G401 (cell line): ENCODE results near the gene POP7. TPM values are rescaled to one million over a fixed set of nuclear protein-coding genes. Genes with fewer than 3 reads are reported as not detected.
"Not testable (repeated sequence)": the region's sequence is repeated elsewhere in the genome, so short reads cannot be mapped to it uniquely, and the experiment has no call there.

Experiments
- DNase-seq: peaks from one replicate; pipeline ENCODE4 v3.0.0-alpha.2; 2015; ENCODE audit warnings: low spot score
- in situ Hi-C: cut with HindIII; loops from 2 replicates; pipeline ENCODE4 v1.10.0; 2016; ENCODE audit warnings: low sequenced_read_pairs, mixed read lengths
- total RNA-seq: library from RNA; depleted of rRNA; stranded (reverse); fragments of >200 nt; shearing (Covaris generic); gene quantifications from 2 replicates; pipeline ENCODE4 v1.2.3, GENCODE V29; 2014; rRNA removed

POP7 gene
- total RNA-seq = 116 and 136 TPM in 2 replicates

DNA sequence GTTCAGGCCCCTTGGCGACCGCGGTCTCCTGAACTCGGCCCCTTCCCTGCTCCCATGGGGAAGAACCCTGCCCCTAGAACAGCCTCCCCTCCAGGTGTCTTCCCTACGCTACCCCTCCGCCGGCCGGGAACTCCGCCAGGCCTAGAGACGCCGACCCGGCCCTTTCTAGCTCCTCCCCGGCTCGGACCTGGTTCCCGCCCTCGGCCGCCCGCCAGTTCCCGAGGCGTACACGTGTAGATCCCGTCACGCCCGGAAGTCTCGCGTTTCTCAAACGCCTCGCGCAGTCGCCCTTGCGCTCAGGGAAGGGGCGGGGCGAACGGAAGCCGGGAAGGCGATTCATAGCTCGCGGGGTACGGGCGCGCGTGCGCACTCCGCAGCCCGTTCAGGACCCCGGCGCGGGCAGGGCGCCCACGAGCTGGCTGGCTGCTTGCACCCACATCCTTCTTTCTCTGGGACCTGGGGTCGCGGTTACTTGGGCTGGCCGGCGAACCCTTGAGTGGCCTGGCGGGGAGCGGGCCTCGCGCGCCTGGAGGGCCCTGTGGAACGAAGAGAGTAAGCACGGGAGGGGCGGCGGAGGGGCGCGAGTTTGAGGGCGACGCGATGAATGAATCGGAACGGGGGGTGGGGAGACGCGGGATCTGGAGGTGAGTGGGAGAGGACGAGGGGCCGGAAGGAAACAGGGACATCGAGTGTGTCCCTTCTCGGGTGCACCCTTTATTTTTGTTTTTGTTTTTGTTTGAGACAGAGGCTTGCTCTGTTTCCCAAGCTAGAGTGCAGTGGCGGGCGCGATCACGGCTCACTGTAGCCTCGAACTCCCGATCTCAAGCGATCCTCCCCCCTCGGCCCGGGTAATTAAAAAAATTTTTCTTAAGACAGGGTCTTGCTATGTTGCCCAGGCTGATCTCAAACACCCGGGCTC lies at the start of gene POP7:
Gene POP7, plus strand, starts transcription at position 369 of the 919 bp plus-strand sequence. CDS start 710 bp downstream, outside the sequence.
- peak; percentile 95 for DNase-seq
- in situ Hi-C loops = no loop called here

DNA sequence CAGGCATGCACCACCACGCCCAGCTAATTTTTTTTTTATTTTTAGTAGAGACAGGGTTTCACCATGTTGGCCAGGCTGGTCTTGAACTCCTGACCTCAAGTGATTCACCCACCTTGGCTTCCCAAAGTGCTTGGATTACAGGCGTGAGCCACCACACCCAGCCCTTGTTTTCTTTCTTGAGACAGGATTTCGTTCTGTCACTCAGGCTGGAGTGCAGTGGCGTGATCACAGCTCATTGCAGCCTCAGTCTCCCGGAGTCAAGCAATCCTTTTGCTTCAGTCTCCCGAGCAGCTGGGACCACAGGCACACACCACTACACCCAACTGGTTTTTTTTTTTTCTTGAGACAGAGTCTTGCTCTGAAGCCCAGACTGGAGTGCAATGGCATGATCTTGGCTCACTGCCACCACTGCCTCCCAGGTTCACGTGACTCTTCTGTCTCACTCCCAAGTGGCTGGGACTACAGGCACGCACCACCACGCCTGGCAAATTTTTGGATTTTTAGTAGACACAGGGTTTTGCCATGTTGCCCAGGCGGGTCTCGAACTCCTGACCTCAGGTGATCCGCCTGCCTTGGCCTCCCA lies 43.6 kb upstream of the POP7 start:
- in situ Hi-C loops, DNase-seq: not testable (repeated sequence)

DNA sequence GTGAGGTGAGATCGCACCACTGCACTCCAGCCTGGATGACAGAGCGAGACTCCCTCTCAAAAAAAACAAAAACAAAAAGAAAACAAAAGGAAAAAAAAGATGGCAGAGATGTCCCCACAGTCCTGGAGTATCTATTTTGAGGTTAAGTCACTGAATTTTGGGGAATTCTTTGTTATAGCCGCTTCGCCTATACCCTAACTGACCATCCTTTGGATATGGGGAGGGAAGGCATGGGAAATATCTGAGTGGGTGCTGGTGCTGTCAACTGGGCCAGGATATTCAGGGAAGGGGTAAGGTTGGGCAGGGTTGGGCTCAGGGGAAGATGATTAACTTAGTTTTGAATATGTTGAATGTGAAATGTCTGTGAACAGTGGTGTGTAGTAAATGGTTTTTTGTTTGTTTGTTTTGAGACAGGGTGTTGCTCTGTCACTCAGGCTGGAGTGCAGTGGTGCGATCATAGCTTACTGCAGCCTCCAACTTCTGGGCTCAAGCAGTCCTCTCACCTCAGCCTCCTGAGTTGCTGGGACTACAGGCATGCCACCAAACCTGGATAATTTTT lies 40.7 kb upstream of the POP7 start:
- no peak for DNase-seq
- in situ Hi-C loops = no loop called here

DNA sequence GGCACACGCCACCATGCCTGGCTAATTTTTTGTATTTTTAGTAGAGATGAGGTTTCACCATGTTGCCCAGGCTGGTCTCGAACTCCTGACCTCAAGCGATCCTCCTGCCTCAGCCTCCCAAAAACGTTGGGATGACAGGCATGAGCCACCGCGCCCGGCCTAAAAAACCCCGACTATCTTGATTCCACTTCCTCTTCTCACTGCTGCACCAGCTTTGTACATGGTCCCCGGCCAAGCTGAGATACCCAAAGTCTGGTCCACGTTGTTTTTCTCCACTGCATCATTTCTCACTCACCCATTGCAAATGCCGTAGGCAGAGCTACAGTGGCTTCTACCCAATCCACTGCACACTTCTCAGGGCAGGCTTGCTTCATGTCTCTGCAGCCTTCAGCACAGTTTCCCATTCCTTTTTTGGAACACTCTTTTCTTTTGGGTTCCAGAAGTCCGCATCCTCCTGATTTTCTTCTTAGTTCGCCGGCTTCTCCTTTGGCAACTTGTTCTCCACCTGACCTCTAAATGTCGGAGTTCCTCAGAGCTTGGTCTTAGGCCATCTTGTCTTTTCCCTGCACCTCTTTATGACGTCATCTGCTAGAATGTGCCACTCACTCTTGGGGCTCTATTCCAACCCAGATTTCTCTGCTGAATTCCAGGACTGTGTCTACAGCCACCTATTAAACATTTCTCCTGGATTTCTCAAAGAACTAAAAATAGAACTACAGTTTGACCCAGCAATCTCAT lies 38.4 kb upstream of the POP7 start:
- in situ Hi-C loops = no loop called here
- no peak for DNase-seq

DNA sequence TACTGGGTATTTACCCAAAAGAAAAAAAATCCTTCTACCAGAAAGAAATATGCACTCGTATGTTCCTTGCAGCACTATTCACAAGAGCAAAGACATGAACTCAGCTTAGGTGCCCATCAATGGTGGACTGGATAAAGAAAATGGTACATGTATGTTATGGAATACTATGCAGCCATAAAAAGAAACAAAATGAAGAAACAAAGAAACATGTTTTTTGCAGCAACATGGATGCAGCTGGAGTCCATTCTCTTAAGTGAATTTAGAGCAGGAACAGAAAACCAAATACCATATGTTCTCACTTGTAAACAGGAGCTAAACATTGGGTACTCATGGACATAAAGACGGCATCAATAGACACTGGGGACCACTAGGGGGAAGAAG lies 37.9 kb upstream of the POP7 start:
- in situ Hi-C loops = no loop called here
- DNase-seq = no peak

DNA sequence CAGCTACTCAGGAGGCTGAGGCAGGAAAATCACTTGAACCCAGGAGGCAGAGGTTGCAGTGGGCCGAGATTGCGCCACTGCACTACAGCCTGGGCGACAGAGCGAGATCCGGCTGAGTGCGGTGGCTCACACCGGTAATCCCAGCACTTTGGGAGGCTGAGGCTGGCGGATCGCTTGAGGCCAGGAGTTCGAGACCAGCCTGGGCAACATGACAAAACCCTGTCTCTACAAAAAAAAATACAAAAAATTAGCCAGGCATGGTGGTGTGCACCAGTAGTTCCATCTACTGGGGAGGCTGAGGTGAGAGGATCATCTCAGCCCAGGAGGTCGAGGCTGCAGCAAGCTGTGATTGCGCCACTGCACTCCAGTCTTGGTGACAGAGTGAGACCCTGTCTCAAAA lies 36.8 kb upstream of the POP7 start:
- DNase-seq, in situ Hi-C loops: not testable (repeated sequence)

DNA sequence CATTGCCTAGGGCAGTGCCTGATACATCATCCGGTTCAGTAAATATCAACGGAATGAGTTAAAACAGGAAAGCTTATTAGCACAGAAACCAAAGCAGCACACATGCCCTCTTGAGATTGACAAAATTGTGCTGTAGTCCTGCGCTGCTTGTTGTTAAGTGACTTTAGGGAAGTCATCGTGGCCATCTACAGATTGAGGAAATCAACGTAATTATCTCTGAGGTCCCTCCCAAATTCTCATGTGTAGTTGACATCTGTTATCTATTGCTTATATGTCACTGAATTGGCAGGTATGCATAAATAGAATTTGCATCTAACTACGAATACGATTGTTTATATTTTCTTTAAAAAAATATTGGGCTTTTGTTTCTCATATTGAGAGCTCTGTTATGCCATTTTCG lies 35.8 kb upstream of the POP7 start:
- in situ Hi-C loops = no loop called here
- DNase-seq = no peak

DNA sequence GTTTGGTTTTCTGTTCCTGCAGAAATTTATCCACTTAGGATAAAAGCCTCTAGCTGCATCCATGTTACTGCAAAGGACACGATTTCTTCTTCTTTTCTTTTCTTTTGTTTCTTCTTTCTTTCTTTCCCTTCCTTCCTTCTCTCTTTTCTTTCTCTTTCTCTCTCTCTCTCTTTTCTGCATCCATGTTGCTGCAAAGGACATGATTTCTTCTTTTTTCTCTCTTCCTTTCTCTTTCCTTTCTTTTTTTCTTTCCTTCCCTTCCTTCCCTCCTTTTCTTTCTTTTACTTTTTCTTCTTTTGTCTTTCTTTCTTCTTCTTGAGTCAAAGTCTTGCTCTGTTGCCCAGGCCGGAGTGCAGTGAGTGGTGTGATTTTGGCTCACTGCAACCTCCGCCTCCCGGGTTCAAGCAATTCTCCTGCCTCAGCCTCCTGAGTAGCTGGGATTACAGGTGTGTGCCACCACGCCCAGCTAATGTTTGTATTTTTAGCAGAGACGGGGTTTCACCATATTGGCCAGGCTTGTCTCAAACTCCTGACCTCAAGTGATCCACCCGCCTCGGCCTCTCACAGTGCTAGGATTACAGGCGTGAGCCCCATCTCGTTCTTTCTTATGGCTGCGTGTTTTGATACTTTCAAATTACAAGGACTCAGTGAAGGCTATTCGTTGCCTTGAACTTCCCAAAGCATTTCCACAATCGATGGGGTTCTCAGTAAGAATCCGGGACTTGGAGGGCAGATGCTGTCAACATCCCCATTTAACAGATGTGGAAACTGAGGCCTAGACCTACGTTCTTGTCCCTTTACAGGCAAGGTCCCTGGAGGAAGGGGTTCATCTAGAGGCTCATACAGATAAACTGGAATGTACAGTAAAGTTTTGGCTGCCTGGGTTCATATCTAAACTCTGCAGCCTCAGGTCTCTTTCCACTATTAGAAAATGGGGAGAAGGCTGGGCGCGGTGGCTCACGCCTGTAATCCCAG lies 34.3 kb upstream of the POP7 start:
- no peak for DNase-seq
- in situ Hi-C loops = no loop called here

DNA sequence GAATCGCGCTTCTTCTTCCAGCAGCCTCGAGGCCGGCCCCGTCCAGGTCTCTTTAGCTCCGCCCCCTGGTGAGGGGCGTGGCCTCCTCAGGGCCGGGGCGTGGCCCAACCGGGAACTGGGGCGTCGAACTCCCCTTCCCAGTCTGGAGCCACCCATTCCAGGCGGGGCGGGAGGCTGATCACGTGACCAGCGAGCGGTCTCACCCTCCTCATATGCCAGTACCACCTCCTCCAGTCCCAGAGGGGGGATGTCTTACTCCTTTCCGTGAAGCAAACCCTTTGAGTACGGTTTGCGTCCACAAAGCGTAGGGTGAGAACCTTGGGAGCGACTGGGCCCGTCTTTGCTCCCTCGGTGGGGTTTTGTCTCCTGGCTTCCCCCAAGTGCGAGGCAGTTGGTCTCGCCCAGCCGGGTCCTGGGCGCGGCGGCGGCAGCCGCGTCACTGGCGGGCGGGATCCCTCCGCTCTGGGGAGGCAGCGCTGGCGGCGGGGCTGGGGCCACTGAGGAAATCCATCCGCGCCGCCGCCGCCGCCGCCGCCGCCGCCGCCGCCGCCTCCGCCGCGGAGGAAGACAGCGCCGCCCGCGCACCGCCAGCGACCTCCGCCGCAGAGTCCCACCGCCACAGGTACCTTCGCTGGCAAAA lies 32.5 kb upstream of the POP7 start, which contains the start of gene GNB2:
Gene GNB2, plus strand, starts transcription at position 439 of the 640 bp plus-strand sequence. CDS start 2,526 bp downstream, outside the sequence.
- DNase-seq = peak; percentile 99
- in situ Hi-C loops = no loop called here

DNA sequence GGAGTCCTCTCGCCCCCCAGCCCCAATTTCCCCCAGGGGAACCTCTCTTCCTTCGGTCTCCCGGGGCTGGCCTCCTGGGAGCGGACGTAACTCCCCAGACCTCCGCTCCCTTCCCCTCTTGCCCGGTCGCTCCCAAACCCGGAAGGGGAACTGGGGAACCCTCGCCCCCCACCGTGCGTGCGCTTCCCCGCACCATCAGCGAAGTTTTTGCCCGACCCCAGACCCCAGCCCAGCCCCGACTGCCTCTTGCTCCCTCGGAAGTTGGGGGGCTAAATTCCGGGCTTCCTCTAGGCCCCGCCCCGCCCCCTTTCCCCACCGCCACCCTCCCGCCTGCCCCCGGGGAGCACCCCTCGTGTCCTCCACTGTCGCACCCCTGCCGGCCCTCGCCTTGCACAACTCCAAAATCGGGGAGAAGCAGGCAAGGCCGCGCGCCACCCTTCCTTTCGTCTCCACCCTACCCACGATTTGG lies 31.9 kb upstream of the POP7 start:
- in situ Hi-C loops = no loop called here
- DNase-seq = no peak

DNA sequence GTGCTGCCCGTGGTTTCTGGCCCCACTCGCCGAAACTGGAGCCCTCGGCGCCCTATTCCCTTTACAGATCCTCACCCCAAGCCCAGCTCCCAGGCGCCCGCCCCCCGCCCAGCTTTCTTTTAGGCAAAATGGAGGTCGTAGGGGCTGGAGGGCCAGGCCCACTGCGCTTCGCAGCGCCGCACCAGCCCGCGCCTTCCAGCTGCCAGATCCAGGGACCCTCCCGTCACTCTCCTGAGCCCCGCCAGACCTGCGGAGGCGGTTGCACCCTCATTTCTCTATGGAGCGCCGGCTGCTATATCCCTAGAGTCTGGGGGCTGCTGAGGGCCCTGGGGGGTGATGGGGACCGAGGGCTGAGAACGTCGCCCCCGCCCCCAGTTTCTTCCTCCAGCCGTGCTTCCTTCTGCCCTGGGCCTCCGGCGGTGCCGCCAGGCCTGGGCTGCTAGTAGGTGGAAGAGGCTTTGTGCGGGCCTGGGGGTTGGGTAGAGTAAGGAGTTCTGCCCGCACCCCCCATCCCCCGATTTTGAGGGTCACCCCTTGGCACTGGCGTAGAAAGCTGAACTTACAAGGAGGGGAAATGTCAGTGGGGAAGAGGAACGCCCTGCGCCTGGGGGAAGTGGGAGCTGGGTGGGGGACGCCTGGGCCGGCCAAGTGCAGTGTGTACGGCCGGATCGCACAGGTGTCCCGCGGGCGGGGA lies 31.4 kb upstream of the POP7 start:
- in situ Hi-C loops = no loop called here
- DNase-seq = peak; percentile 43

DNA sequence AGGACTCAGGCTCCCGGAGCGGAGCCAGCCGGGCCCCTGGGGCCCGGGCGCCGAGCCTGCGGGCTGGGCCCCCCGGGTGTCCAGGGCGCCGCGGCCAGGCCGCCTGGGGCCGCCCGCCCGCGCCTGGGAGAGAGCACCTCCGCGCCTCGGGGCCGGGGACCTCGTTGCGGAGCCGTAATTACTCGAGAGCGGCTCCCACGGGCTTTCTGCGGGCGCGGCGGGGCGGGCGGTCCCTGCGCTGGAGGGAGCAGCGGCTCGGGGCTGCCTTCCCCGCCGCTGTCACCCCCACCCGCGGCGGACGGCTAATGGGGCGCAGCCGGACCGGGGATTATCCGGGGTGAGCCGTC lies 30.8 kb upstream of the POP7 start:
- in situ Hi-C loops = no loop called here
- no peak for DNase-seq

DNA sequence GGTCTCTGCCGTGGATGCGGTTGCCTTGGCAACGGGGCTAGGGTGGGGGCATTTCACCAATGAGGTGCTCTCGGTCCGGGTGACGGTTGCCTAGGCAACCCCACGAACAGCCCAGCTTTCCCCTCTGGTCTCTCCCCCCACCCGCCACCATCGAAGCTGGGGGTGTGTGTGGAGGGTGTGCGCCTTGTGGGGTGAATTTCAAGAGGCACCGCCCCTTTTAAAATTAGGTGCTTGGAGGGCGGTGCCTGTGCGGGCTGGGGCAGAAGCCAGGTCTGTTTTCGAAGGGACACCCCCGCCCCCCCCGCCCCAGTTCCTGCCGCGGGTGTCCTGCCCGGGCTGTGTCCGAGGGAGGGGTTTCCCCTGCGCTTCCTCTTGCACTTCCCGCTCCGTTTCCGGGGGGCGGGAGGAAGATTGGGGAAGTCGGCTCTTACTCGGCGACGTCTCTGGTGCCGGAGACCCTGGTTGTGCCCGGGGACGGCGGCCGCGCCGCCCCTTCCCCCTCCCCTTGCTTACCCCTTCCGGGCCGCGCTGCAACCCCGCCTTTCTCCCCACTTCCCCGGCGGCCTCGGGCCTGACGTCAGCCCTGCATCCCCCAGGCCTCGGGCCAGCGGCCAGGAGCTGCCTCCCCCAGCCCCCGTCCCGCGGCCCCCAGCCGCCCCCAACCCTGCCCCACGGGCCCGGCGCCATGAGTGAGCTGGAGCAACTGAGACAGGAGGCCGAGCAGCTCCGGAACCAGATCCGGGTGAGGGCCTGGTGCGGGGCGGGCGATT lies 30.2 kb upstream of the POP7 start:
- peak; percentile 93 for DNase-seq
- in situ Hi-C loops = no loop called here

DNA sequence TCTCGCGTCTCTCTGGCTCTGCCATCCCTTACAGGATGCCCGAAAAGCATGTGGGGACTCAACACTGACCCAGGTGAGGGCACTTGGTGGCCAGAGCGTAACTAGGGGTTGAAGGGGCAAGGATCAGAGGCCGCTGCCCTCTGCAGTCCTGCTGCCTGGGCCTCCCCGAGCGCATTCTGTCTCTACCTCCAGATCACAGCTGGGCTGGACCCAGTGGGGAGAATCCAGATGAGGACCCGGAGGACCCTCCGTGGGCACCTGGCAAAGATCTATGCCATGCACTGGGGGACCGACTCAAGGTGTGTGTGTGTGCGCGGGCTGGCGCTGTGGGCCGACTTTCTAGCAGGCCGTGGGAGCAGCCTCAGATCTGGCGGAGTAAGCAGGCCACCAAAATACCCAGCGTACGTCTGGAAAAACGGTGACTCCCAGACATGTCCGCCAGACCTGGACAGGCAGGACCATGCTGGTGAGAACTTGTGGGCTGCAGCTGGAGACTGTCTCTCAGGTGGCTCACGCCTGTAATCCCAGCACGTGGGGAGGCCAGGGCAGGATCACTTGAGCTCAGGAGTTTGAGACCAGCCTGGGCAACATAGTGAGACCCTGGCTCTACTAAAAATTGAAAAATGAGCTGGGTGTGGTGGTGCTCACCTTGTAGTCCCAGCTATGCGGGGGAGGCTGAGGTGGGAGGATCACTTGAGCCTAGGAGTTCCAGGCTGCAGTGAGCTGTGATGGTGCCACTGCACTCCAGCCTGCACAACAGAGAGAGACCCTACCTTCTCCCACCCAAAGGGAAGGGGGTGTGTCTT lies 29.2 kb upstream of the POP7 start:
- no peak for DNase-seq
- in situ Hi-C loops = no loop called here

DNA sequence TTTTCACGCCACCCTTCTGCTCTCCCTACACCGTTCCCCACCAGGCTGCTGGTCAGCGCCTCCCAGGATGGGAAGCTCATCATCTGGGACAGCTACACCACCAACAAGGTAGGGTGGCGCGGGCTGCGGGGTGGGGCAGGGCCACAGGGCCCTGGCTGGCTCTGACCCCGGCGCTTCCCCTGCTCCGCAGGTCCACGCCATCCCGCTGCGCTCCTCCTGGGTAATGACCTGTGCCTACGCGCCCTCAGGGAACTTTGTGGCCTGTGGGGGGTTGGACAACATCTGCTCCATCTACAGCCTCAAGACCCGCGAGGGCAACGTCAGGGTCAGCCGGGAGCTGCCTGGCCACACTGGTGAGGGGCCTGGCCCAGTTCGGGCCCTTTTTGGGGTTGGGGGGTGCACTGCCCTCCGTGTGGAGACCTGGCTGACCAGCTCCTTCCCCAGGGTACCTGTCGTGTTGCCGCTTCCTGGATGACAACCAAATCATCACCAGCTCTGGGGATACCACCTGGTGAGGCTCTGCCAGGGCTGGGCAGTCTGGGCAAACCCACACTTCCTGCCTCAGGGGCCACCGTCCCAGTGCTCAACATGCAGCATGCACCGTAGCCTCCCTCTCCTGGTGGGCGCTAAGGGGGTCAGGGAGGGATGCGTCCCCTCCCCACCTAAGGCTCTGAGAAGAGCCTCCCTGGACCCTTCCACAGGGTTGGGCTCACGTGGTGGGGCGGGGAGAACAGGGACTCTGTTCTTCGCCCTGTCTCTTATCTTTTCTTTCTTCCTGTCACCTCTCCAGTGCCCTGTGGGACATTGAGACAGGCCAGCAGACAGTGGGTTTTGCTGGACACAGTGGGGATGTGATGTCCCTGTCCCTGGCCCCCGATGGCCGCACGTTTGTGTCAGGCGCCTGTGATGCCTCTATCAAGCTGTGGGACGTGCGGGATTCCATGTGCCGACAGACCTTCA lies 28.3 kb upstream of the POP7 start:
- in situ Hi-C loops = no loop called here
- no peak for DNase-seq
